GM12873 (cell line): ENCODE measurements around the gene ATAD1.

Experiments used
- TF ChIP-seq, protein P1 (sequence below): IDR thresholded peaks from 2 replicates; pipeline ENCODE4 v1.5.1; 2012; ENCODE audit warnings: low read depth, mild to moderate bottlenecking, moderate library complexity, low read length, control low read depth; ENCODE audit not compliant: insufficient read depth; ENCODE audit errors: missing control alignments

ATAD1 gene

GRCh38 chr10:87752566-87752965 lies 65.5 kb downstream of the ATAD1 start:
- TF ChIP-seq, protein P1, sequence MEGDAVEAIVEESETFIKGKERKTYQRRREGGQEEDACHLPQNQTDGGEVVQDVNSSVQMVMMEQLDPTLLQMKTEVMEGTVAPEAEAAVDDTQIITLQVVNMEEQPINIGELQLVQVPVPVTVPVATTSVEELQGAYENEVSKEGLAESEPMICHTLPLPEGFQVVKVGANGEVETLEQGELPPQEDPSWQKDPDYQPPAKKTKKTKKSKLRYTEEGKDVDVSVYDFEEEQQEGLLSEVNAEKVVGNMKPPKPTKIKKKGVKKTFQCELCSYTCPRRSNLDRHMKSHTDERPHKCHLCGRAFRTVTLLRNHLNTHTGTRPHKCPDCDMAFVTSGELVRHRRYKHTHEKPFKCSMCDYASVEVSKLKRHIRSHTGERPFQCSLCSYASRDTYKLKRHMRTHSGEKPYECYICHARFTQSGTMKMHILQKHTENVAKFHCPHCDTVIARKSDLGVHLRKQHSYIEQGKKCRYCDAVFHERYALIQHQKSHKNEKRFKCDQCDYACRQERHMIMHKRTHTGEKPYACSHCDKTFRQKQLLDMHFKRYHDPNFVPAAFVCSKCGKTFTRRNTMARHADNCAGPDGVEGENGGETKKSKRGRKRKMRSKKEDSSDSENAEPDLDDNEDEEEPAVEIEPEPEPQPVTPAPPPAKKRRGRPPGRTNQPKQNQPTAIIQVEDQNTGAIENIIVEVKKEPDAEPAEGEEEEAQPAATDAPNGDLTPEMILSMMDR = no peak

GRCh38 chr10:87751274-87751673 lies 66.8 kb downstream of the ATAD1 start:
- TF ChIP-seq, protein P1 = no peak

DNA sequence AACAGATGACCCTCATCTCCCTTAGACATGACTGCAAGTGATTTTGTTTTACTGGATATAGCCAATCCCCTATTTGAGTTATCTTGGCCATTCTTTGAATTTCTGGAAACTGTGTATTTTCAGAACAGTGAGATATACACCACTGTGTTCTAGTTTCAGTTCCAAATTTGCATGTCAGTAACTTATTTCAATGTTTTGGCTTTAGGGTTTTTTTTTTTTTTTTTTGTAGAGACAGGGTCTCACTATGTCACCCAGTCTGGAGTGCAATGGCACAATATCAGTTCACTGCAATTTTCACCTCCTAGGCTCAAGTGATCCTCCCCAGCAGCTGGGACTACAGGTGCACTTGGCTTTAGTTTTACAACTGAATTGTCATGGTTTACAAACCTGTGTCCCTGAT lies 67.2 kb downstream of the ATAD1 start:
- TF ChIP-seq, protein P1 = no peak

DNA sequence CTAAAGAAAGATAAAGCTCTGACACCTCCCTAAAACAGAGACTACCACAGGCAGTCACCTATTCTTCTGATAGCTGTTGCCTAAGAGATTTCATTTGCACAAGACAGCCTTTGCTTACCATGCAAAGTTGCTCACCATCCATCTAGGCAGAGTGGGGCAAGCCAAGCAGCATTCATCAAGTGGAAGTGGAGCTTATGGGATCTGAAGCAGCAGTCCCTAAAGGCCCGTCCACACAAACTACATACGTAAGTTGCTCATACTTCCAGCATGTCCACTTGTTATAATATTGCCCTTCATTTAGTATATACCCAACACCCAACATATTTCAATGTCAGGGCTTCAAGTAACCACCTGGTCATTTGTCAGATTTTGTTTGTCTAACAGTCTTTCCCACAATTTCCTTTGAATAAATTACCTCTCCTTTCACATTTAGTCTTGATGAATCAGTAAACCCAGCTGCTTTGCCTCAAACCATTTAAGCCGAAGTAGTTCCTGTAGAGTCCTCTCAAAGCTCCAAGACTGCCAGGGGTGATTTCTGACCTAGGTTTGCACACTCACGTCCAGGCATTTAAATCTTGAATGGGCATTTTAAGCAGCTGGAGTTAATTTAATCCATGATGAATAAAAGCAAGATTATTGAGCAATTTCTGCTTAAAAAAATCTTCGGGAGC lies 67.9 kb downstream of the ATAD1 start:
- TF ChIP-seq, protein P1 = no peak

- TF ChIP-seq, protein P1 = no peak
Observed at GRCh38 chr10:87746911-87747310, 71.1 kb downstream of the ATAD1 start.

DNA sequence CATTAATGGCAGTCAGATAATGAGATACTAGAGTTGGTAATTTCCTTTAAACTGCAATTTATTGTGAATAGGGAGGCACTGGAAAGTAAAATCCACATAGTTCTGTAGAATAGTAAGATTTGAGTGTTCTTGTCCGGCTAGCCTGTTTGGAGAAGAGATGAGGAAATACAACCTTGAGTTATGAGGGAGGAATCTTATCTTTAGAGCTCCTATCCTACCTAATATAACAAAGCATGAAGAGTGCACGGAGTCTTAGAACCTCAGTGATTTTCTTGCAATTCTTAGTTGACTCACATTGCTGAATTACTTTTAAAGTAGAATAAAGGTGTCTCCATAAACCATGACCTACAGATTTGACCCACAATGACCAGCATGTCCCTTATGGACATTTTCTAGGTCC lies 73.4 kb downstream of the ATAD1 start:
- TF ChIP-seq, protein P1 = no peak

- TF ChIP-seq, protein P1 = no peak
Observed at GRCh38 chr10:87740254-87740655, 77.8 kb downstream of the ATAD1 start.
